ENCODE results near the gene MBP. TPM values are rescaled to one million over a fixed set of nuclear protein-coding genes. Genes with fewer than 3 reads are reported as not detected.

The MBP gene
- polyA plus RNA-seq, 1 donor = 28.8 TPM

DNA sequence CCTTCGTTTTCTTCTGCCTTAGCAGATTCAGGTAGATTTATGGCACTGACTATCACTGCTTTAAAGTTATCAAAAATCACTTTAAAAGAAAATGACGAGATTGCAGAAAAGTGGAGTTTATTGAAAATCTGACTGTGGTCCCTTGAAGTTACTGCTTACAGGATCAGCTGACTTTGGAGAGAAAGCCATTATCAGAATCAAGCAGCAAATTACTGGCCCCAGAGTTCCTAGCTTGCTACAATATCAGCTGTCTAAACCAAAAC, 18.5 kb downstream of the MBP start:
- H3K27me3 ChIP-seq (ENCODE audit: control insufficient read depth, insufficient read depth, low read length) = no peaks in the 10 kb centered on the region
- WGBS (ENCODE audit: insufficient coverage, low lambda C conversion rate) = no CpG with 5 or more reads among the region's 2 CpGs
- no peak overlapping the region for H3K4me3 ChIP-seq (ENCODE audit: low read length)
- H3K27ac ChIP-seq (ENCODE audit: low read length) = peak overlapping the region; percentile 81
- H3K36me3 ChIP-seq (ENCODE audit: control insufficient read depth, insufficient read depth, low read length) = peaks cover 3% of the 10 kb centered on the region
- no peak for DNase-seq
- peaks cover 25% of the 10 kb centered on the region for H3K4me1 ChIP-seq (ENCODE audit: control insufficient read depth, insufficient read depth, low read length)
- peaks cover 2% of the 10 kb centered on the region for H3K9me3 ChIP-seq (ENCODE audit: control insufficient read depth, low read depth, low read length)

DNA sequence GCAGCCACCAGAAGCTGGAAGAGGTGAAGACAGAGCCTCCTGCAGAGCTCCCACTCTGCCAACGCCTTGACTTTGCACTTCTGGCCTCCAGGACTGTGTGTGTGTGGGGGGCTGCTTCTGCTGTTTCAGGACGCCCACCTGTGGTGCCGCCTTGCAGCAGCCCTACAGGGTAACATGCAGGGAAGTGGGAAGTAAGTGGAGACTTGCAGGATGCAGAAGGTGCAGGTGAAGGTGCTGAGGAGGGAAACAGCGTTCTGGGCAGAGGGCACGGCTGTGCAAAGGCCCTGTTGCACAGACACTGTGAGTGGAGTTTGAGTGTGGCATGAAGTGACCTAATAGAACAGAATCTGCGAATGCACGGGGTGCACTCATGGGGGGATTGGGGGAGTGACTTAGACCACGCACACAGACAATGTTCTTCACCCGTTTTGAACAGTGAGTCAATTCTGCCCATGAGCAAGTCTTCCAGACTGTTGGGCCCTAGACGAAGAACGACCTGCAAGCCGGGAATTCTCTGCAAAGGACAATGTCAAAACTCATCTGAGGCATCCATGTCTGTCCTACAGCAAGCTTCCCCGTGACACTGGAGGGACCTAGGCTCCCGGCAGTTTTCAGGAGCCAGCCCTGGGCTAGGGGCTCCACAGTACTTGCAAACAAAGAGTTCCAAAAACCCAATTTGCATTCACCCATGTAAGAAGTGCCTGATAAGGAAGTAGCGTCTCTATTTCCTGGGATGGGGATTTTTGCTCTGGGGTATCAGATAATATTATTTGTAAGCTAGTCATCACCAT, 19.0 kb downstream of the MBP start:
- Histone ChIP-seq H3K27me3 (ENCODE audit: control insufficient read depth, insufficient read depth, low read length) (no peaks in the 10 kb centered on the region), H3K36me3 (ENCODE audit: control insufficient read depth, insufficient read depth, low read length) (peaks cover 3% of the 10 kb centered on the region), H3K4me1 (ENCODE audit: control insufficient read depth, insufficient read depth, low read length) (peaks cover 25% of the 10 kb centered on the region), H3K27ac (ENCODE audit: low read length) (peak overlapping the region; percentile 81), H3K4me3 (ENCODE audit: low read length) (no peak overlapping the region), H3K9me3 (ENCODE audit: control insufficient read depth, low read depth, low read length) (peaks cover 2% of the 10 kb centered on the region)
- DNase-seq = no peak
- 0% methylated on average over 1 of the region's 15 CpGs for WGBS (ENCODE audit: insufficient coverage, low lambda C conversion rate)

DNA sequence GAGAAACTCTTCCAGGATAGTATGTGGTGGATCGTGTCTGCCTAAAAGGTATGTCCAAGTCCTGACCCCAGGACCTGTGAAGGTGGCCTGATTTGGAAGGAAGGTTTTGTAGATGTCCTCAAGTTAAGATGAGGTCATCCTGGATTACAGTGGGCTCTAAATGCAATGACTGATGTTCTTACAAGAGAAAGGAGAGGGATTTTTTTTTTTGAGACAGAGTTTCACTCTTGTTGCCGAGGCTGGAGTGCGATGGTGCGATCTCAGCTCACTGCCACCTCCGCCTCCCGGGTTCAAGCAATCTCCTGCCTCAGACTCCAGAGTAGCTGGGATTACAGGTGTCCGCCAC, 19.9 kb downstream of the MBP start:
- Histone ChIP-seq H3K4me1 (ENCODE audit: control insufficient read depth, insufficient read depth, low read length) (peaks cover 25% of the 10 kb centered on the region), H3K36me3 (ENCODE audit: control insufficient read depth, insufficient read depth, low read length) (peaks cover 3% of the 10 kb centered on the region), H3K4me3 (ENCODE audit: low read length) (no peak overlapping the region), H3K27ac (ENCODE audit: low read length) (no peak overlapping the region), H3K9me3 (ENCODE audit: control insufficient read depth, low read depth, low read length) (peaks cover 2% of the 10 kb centered on the region), H3K27me3 (ENCODE audit: control insufficient read depth, insufficient read depth, low read length) (no peaks in the 10 kb centered on the region)
- no peak for DNase-seq
- no CpG with 5 or more reads among the region's 7 CpGs for WGBS (ENCODE audit: insufficient coverage, low lambda C conversion rate)

DNA sequence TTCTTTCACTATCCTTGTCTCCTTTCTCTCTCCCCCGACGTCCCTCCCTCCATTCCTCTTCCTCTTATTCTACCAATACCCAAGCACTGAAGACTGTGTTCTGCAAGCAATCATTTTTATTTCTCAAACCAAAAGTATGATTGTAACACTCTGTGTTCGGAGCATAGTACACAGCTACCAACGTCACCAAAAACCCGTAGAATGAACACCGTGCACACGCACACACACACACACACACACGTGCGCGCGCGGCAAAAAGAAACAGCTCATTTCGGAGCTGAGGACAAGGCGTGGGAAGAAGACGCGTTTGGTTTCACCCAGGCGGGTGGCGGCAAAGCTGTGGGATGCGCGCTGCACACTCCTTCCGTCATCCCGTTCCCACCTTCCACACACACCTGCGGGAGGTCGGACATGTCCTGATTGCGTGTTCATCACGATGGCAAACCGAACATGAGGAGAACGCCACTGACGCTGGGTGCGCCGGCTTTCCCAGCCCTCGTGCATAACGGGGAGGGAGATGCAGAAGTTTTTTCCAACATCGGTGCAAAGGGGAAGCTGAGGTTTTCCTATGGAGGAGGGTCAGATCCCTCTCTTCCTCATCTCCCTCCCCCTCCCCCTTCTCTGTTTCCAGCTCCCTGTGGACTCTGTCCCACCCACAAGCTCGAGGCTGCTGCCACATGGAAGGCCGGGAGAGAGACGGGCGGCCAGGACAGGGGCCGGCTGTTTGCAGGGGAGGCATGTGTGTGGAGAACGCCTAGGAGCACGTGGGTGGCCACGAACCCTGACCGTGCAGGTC, 20.4 kb downstream of the MBP start:
- Histone ChIP-seq H3K27ac (ENCODE audit: low read length) (no peak overlapping the region), H3K27me3 (ENCODE audit: control insufficient read depth, insufficient read depth, low read length) (no peaks in the 10 kb centered on the region), H3K9me3 (ENCODE audit: control insufficient read depth, low read depth, low read length) (peaks cover 2% of the 10 kb centered on the region), H3K4me1 (ENCODE audit: control insufficient read depth, insufficient read depth, low read length) (peaks cover 25% of the 10 kb centered on the region), H3K4me3 (ENCODE audit: low read length) (no peak overlapping the region), H3K36me3 (ENCODE audit: control insufficient read depth, insufficient read depth, low read length) (peaks cover 3% of the 10 kb centered on the region)
- no peak for DNase-seq
- 100% methylated on average over 3 of the region's 43 CpGs for whole genome bisulfite sequencing (ENCODE audit: insufficient coverage, low lambda C conversion rate)

DNA sequence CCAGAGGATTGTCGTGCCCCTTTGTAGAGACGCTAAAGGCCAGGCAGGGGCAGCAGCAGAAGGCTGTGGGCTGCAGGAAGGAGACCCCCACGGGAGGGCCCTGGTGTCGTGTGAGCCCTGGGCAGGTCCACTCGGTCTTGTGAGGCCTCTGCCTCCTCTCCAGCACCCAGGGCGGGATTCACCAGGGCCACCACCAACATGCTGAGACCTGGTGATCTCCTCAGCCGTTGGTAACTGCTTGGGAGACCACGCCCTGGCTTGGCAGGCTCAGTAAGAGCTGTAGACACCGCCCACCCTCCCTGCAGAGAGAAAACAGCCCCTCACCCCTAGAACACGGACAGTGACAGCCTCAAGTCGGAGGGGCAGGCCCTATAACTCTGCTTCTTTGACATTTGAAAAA, 21.1 kb downstream of the MBP start:
- no CpG with 5 or more reads among the region's 11 CpGs for WGBS (ENCODE audit: insufficient coverage, low lambda C conversion rate)
- Histone ChIP-seq H3K27ac (ENCODE audit: low read length) (no peak overlapping the region), H3K4me3 (ENCODE audit: low read length) (no peak overlapping the region), H3K27me3 (ENCODE audit: control insufficient read depth, insufficient read depth, low read length) (no peaks in the 10 kb centered on the region), H3K9me3 (ENCODE audit: control insufficient read depth, low read depth, low read length) (peaks cover 2% of the 10 kb centered on the region), H3K36me3 (ENCODE audit: control insufficient read depth, insufficient read depth, low read length) (peaks cover 3% of the 10 kb centered on the region), H3K4me1 (ENCODE audit: control insufficient read depth, insufficient read depth, low read length) (peaks cover 25% of the 10 kb centered on the region)
- no peak for DNase-seq

DNA sequence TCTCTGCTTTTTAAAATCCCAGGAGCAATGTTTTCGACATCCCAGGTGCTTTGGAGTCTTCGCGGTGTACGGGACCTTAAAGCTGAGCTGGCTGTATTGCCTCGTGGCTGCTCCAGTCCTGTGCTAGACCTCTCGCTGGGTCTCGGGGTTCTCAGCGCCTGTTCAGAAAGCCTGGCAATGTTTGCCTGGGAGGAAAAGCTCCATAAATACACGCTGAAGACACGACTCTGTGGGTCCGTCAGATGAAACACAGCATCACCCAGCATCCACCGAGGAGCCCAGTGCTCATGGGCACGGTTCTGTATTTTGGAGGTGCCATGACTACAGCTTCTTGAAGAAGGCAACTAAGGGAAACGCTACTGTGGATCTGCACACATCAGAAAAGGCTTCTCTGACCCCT, 21.6 kb downstream of the MBP start:
- Histone ChIP-seq H3K27ac (ENCODE audit: low read length) (no peak overlapping the region), H3K9me3 (ENCODE audit: control insufficient read depth, low read depth, low read length) (peaks cover 2% of the 10 kb centered on the region), H3K27me3 (ENCODE audit: control insufficient read depth, insufficient read depth, low read length) (no peaks in the 10 kb centered on the region), H3K4me1 (ENCODE audit: control insufficient read depth, insufficient read depth, low read length) (peaks cover 22% of the 10 kb centered on the region), H3K4me3 (ENCODE audit: low read length) (no peak overlapping the region), H3K36me3 (ENCODE audit: control insufficient read depth, insufficient read depth, low read length) (peaks cover 3% of the 10 kb centered on the region)
- no peak for DNase-seq
- 93% methylated on average over 3 of the region's 14 CpGs for WGBS (ENCODE audit: insufficient coverage, low lambda C conversion rate)

DNA sequence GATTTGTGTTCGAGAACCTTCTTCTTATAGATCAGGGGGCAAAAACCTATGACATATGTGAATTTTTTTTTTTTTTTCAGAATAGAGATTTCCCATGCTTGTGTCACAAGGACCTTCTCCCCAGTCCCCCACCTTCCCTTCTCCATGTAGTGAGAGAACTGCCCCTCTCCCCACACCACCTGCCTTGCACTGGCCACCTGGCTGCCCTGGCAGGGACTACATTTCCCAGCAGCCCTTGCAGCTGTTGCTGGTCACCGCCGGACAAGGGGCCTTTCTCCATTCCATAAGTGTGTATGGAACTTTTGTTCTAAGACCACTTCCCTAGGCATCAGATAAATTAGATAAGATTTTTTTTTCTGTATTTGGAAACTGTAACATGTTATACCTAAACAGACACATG, 22.2 kb downstream of the MBP start:
- peaks cover 17% of the 10 kb centered on the region for H3K4me1 ChIP-seq (ENCODE audit: control insufficient read depth, insufficient read depth, low read length)
- no peak for DNase-seq

DNA sequence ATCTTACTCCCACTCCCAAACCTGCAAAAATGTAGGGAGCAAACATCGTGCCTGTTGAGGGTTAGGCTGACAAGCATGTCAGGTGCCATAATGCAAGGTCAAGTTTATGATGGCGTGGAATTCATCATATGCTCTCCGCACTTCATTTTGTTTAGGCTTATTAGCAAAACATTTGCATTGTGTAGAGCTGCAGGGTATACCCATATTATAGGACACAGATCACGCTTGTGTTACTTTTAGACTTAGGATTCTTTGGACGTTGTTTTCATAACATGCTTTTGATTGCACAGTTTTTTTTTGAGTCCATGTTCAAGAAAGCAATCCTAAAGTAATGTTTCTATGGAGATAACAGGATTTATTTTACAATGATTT, 22.9 kb downstream of the MBP start:
- H3K27me3 ChIP-seq (ENCODE audit: control insufficient read depth, insufficient read depth, low read length) = no peaks in the 10 kb centered on the region
- 67% methylated on average over 1 of the region's 5 CpGs for WGBS (ENCODE audit: insufficient coverage, low lambda C conversion rate)
- no peak for DNase-seq
- H3K27ac ChIP-seq (ENCODE audit: low read length) = no peak overlapping the region
- H3K4me3 ChIP-seq (ENCODE audit: low read length) = no peak overlapping the region
- H3K36me3 ChIP-seq (ENCODE audit: control insufficient read depth, insufficient read depth, low read length) = peaks cover 3% of the 10 kb centered on the region
- peaks cover 12% of the 10 kb centered on the region for H3K4me1 ChIP-seq (ENCODE audit: control insufficient read depth, insufficient read depth, low read length)
- H3K9me3 ChIP-seq (ENCODE audit: control insufficient read depth, low read depth, low read length) = peaks cover 1% of the 10 kb centered on the region

More for the DNA sequence above, 22.2 kb downstream of the MBP start:
- Histone ChIP-seq H3K27me3 (ENCODE audit: control insufficient read depth, insufficient read depth, low read length) (no peaks in the 10 kb centered on the region), H3K36me3 (ENCODE audit: control insufficient read depth, insufficient read depth, low read length) (peaks cover 3% of the 10 kb centered on the region), H3K4me3 (ENCODE audit: low read length) (no peak overlapping the region), H3K9me3 (ENCODE audit: control insufficient read depth, low read depth, low read length) (peaks cover 2% of the 10 kb centered on the region), H3K27ac (ENCODE audit: low read length) (no peak overlapping the region)
- 100% methylated on average over 1 of the region's 3 CpGs for WGBS (ENCODE audit: insufficient coverage, low lambda C conversion rate)

DNA sequence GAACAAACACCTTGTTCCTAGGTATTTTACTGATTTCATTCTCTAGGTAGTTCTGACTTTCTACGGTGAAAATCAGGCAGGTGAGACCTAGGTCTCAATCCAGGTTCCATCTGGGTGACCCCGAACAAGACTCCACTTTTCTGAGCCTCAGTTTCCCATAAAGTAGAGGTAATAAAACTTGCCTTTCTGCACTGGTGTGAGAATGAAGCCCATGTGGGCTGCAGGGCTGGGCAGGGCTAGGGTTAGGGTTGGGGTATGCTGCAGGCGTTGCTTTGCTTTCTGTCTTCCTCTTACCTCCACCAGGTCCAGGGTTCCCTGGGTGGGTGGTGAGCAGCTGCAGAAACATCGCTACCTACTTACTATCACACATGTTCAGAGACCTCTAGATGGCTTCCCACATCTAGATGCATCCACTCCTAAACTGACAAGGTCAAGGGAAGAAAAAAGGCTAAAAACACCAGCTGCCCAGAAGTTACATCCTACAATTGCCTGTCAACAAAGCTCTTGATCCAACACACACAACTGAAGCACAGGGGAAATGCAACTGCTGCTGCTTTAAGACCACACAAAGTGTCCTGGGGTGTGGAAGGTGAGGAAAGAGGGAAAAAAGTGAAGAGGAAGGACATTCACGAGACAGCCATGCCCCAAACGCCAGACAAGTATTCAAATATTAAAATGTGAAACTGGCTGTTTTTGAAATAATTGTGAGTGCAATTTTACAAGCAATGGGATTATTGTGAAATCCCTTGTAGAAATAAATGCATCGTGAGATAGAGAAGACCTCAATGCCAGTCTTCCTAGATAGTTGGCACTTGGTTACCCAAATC, 23.5 kb downstream of the MBP start:
- no peaks in the 10 kb centered on the region for H3K27me3 ChIP-seq (ENCODE audit: control insufficient read depth, insufficient read depth, low read length)
- no peak overlapping the region for H3K4me3 ChIP-seq (ENCODE audit: low read length)
- H3K4me1 ChIP-seq (ENCODE audit: control insufficient read depth, insufficient read depth, low read length) = peaks cover 11% of the 10 kb centered on the region
- WGBS (ENCODE audit: insufficient coverage, low lambda C conversion rate) = 61% methylated on average over 2 of the region's 7 CpGs
- H3K9me3 ChIP-seq (ENCODE audit: control insufficient read depth, low read depth, low read length) = no peaks in the 10 kb centered on the region
- no peak for DNase-seq
- H3K27ac ChIP-seq (ENCODE audit: low read length) = no peak overlapping the region
- H3K36me3 ChIP-seq (ENCODE audit: control insufficient read depth, insufficient read depth, low read length) = peaks cover 7% of the 10 kb centered on the region

DNA sequence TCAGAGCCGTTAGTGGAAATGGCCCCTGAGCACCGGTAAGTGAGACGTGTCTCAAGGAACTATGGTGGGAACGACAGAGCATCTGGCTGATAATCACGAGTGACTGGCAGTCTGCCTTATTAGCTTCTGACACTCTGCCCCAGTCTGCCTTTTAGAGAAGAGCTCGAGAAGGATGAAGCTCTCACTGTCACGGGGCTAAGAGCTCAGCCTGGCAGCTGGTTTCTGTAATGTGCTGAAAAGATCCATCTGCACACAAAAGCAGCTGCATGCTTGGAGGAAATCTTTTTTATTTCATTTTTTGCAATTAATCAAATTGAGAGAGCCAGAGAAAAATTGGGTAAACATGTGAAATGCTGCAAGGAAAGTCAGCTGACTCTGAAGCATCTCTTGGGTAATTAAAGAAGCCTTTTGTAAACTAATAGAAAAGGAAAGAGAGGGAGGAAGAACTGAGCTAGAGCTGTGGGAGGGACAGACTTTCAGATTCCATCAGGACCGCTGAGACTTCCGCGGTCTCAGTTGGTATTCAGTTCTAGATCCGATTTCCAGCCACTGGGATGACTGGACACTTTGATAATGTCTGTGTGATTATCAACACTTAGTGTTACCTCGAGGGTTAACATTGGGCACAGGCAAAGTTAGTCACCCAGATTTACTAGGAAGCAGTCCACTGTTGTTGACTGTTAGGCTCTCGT, 24.4 kb downstream of the MBP start:
- Histone ChIP-seq H3K27me3 (ENCODE audit: control insufficient read depth, insufficient read depth, low read length) (no peaks in the 10 kb centered on the region), H3K4me1 (ENCODE audit: control insufficient read depth, insufficient read depth, low read length) (peaks cover 9% of the 10 kb centered on the region), H3K27ac (ENCODE audit: low read length) (no peak overlapping the region), H3K9me3 (ENCODE audit: control insufficient read depth, low read depth, low read length) (no peaks in the 10 kb centered on the region), H3K4me3 (ENCODE audit: low read length) (no peak overlapping the region), H3K36me3 (ENCODE audit: control insufficient read depth, insufficient read depth, low read length) (peaks cover 10% of the 10 kb centered on the region)
- peak; percentile 43 to 53 for DNase-seq
- WGBS (ENCODE audit: insufficient coverage, low lambda C conversion rate) = 60% methylated on average over 1 of the region's 13 CpGs

Measured in large intestine (tissue), 3 donors.